NCI-H226 (cell line): ENCODE data around the gene STX4.

Experiments used
- DNase-seq: peaks from one replicate; pipeline ENCODE4 v3.0.0-alpha.2; 2015

The STX4 gene

GRCh38 chr16:31085411-31085810 lies 52.1 kb downstream of the STX4 start:
- DNase-seq = no peak

- no peak for DNase-seq
Observed at GRCh38 chr16:31085873-31086628, 52.7 kb downstream of the STX4 start.

DNA sequence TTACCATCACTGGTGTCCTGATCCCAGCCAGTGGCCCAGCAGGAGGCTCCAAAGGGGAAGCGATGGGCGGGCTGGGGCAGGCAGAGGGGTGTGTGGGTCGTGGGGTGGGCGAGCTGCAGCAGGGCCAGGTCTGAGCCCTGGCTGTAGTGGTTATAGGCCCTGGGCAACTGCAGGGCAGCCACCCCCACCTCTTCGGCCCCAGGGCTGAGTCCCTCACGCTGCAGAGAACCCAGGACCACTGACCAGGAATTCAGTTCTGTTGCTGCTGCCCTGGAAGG lies 53.2 kb downstream of the STX4 start:
- no peak for DNase-seq

GRCh38 chr16:31087481-31087880 lies 54.1 kb downstream of the STX4 start:
- no peak for DNase-seq

DNA sequence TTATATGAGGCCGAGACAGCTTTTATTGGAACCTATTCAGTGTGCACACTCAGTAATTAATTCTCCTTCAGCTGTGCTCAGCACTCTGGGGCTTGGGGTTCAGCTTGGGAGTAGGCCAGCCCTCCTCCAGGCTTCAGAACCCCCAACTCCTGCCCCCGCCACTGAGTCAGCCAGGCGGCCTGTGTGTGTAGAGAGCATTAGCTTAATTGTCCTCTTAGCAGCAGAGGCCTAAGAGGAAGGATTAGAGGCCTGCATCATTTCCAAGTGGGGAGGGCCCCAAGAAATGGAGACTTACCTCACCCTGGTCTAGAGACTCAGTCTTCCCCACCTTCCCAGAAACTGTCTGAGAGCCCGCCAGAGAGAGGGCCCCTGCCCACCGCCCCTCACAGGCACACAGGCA lies 54.6 kb downstream of the STX4 start:
- no peak for DNase-seq

DNA sequence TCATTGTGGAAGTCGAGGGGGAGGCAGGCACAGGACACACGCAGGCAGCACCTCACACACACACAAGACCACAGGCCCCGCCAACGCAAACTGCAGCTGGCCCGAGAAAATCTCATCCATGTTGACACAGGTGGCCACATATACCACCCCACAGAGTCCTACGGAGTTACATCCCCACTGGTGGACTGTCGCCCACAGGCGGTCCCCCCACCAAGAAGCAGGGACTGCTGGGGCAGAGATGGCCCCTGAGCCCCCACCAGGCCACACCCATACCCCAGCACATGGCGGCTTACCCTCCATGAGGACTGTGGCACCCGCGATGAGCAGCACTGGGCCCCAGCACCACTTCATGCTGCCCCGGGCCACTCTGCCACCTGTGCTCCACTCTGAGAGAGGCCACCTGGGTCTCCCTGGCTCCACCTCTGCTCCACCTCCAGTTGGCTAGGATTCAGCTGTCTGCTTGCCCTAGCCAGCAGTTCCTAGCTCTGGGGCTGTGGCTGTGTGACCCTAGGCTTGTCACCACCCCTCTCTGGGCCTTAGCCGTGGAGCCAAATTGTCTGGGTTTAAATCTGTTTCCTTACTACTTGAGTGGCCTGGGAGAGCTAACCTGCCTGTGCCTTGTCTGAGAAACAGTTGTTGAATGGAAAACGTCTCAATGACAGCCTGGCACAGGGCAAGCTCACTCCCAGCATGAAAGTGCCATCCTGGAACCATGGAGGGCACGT lies 55.3 kb downstream of the STX4 start, which contains the start of gene PRSS53:
Gene PRSS53 (minus strand): TSS at position 485 of the 725 bp plus-strand sequence. CDS start 134 bp downstream, at position 351.
- no peak for DNase-seq

- DNase-seq = no peak
Observed at GRCh38 chr16:31089199-31089598, 55.8 kb downstream of the STX4 start.
